GM12891 (cell line): ENCODE measurements around the gene AXIN1.
A peak's percentile ranks its signal among the peaks of the same experiment; 100 is the strongest.

ENCODE experiments used
- PAX5 ChIP-seq: IDR thresholded peaks from 2 replicates; pipeline ENCODE4 v1.6.1; 2011; ENCODE audit warnings: low read length, moderate library complexity, mild to moderate bottlenecking; ENCODE audit not compliant: insufficient read depth, severe bottlenecking
- POLR2A ChIP-seq: IDR thresholded peaks from 2 replicates; pipeline ENCODE4 v1.6.1; 2011; ENCODE audit warnings: low read depth, low read length, control low read depth
- POLR2AphosphoS5 ChIP-seq: IDR thresholded peaks from 2 replicates; pipeline ENCODE4 v1.6.1; 2011; ENCODE audit warnings: low read depth, low read length, control low read depth
- POU2F2 ChIP-seq: IDR thresholded peaks from 2 replicates; pipeline ENCODE4 v1.6.1; 2011; ENCODE audit warnings: low read depth, mild to moderate bottlenecking, control low read depth, low read length, moderate library complexity
- SPI1 ChIP-seq: IDR thresholded peaks from 2 replicates; pipeline ENCODE4 v1.6.1; 2011; ENCODE audit warnings: low read depth, low read length, control low read depth
- TAF1 ChIP-seq: IDR thresholded peaks from 2 replicates; pipeline ENCODE4 v1.6.1; 2011; ENCODE audit warnings: low read depth, low read length, control low read depth

GRCh38 chr16:252366-253337 is 99.9 kb downstream of the AXIN1 start:
- TF ChIP-seq POLR2AphosphoS5 (no peak), POLR2A (no peak), TAF1 (no peak), SPI1 (peak; percentile 34), PAX5 (no peak), POU2F2 (peak; percentile 87; the same call in 1 of the 2 replicates)
